ENCODE results near the gene SEC23B.

- TF ChIP-seq CTCF (IDR thresholded peaks at IDR 0.05; ENCODE audit: poor library complexity, severe bottlenecking) (no peak), RAD21 (conservative IDR thresholded peaks at IDR 0.05) (no peak), SMC3 (conservative IDR thresholded peaks at IDR 0.05; ENCODE audit: poor library complexity) (no peak), MXI1 (conservative IDR thresholded peaks at IDR 0.05; ENCODE audit: poor library complexity, severe bottlenecking) (no peak), EZH2 (IDR thresholded peaks at IDR 0.05; ENCODE audit: borderline replicate concordance, insufficient read depth, low read length, poor library complexity, severe bottlenecking) (no peak), POLR2AphosphoS5 (IDR thresholded peaks at IDR 0.05) (no peak), REST (IDR thresholded peaks at IDR 0.05; ENCODE audit: borderline replicate concordance) (no peak)
Observed at GRCh38 chr20:18514127-18514526, 6.4 kb downstream of the SEC23B start.

All from neural cell (in vitro differentiated cells).